Natural killer cell (primary cell): ENCODE data around the gene AP1S3. TPM values are rescaled to one million over a fixed set of nuclear protein-coding genes. Genes with fewer than 3 reads are reported as not detected.
"Not testable (repeated sequence)": the region's sequence is repeated elsewhere in the genome, so short reads cannot be mapped to it uniquely, and the experiment has no call there.

Source experiments
- ATAC-seq, 3 donors: fragments of 150-1000 bp in 2 of 3; fragments of 200-7000 bp in 1 of 3; cut with Tn5 transposase; 1 replicate in 1 of 3; 2 replicates in 2 of 3; pipeline ENCODE4 v1.10.0; 2021; ENCODE audit warnings: mild to moderate bottlenecking in 2 of 3, moderate library complexity in 2 of 3
- DNase-seq, 2 donors: peaks; one replicate each; pipeline versions ENCODE4 v3.0.0 to v3.0.0-alpha.2; 2013 to 2021; ENCODE audit warnings: mixed read lengths in 1 of 2
- H3K27ac ChIP-seq: one replicate; pipeline ENCODE4 v1.5.1; 2013; ENCODE audit warnings: mild to moderate bottlenecking, low read length
- H3K27me3 ChIP-seq: one replicate; pipeline ENCODE4 v1.6.1; 2013; ENCODE audit warnings: low read length; ENCODE audit not compliant: control insufficient read depth, insufficient read depth
- H3K36me3 ChIP-seq: one replicate; pipeline ENCODE4 v1.6.1; 2013; ENCODE audit warnings: low read length; ENCODE audit not compliant: control insufficient read depth, insufficient read depth
- H3K4me1 ChIP-seq: one replicate; pipeline ENCODE4 v1.6.1; 2013; ENCODE audit warnings: low read length; ENCODE audit not compliant: control insufficient read depth, insufficient read depth
- H3K4me3 ChIP-seq: one replicate; pipeline ENCODE4 v1.5.1; 2013; ENCODE audit warnings: low read length
- H3K9me3 ChIP-seq: one replicate; pipeline ENCODE4 v1.6.1; 2013; ENCODE audit warnings: low read length; ENCODE audit not compliant: control insufficient read depth, insufficient read depth
- H3K27ac Mint-ChIP-seq, 2 donors: one replicate each; pipeline ENCODE4 v1.8.0; 2022; ENCODE audit warnings: mild to moderate bottlenecking in 2 of 2, mixed read lengths in 2 of 2, moderate library complexity in 1 of 2
- H3K27me3 Mint-ChIP-seq, 2 donors: one replicate each; pipeline ENCODE4 v1.8.0; 2022; ENCODE audit warnings: low read depth in 2 of 2, mixed read lengths in 2 of 2
- H3K36me3 Mint-ChIP-seq: one replicate; pipeline ENCODE4 v1.8.0; 2022; ENCODE audit warnings: mixed read lengths
- H3K4me1 Mint-ChIP-seq, 2 donors: one replicate each; pipeline ENCODE4 v1.8.0; 2022; ENCODE audit warnings: mixed read lengths in 2 of 2
- H3K4me3 Mint-ChIP-seq: one replicate; pipeline ENCODE4 v1.8.0; 2022; ENCODE audit warnings: mild to moderate bottlenecking, moderate library complexity, mixed read lengths
- H3K9me3 Mint-ChIP-seq, 2 donors: one replicate each; pipeline ENCODE4 v1.8.0; 2022; ENCODE audit warnings: mixed read lengths in 2 of 2
- WGBS: methylation state at CpG from one replicate; pipeline ENCODE4 v1.1.7; 2013; ENCODE audit warnings: missing lambda C conversion rate; ENCODE audit not compliant: insufficient coverage; 5-methylcytosine and 5-hydroxymethylcytosine counted together
- intact Hi-C: fragments of 100-400 bp; cut with micrococcal nuclease; formaldehyde crosslinking; loops from one replicate; pipeline ENCODE4 v1.14.2; 2022
- total RNA-seq, 4 donors: library from RNA; stranded (reverse); fragments of 120-200 nt in 1 of 4; gene quantifications; one replicate each; pipeline versions ENCODE4 v1.2.3 to v1.2.4, GENCODE V29; 2013 to 2022
- TF ChIP-seq, protein P1 (sequence below): fragments of 200-600 bp; IDR thresholded peaks from one replicate; pipeline ENCODE4 v1.8.0; 2022; ENCODE audit warnings: antibody characterized with exemption

Gene AP1S3
- total RNA-seq, 3 donors from 2014 or later (not counting 1 experiment from before 2014, with no cell fraction given): 4.5 to 5.2 (median 5.0) TPM

DNA sequence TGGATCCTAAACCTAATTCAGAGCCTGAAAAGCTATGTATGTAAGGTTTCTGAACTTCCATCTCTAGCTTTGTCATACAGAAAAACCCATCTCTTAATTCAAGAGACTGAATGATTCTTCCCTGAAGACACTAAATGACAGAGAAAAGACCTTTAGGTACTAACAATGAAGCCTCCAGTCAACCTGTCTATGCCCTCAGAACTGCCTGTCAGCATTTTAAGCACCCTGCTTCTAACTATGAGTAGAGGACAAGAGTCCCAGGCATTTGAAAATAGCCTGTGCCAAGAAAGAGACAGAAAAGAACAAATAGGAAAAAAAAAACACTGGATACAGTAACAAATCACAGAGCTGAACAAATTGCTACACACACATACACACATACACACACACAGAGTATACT, 48.6 kb downstream of the AP1S3 start:
- Mint-ChIP-seq H3K4me3 (no peak overlapping the region), H3K4me1 (peaks cover 6 to 12% of the 10 kb centered on the region in 2 donors), H3K27ac (no peak overlapping the region), H3K36me3 (no peaks in the 10 kb centered on the region), H3K27me3 (no peaks in the 10 kb centered on the region), H3K9me3 (no peaks in the 10 kb centered on the region)
- DNase-seq (no peak), ATAC-seq (no peak)
- Histone ChIP-seq H3K4me1 (no peaks in the 10 kb centered on the region), H3K9me3 (no peaks in the 10 kb centered on the region), H3K27me3 (no peaks in the 10 kb centered on the region), H3K27ac (no peak overlapping the region), H3K36me3 (no peaks in the 10 kb centered on the region), H3K4me3 (no peak overlapping the region)
- TF ChIP-seq, protein P1, sequence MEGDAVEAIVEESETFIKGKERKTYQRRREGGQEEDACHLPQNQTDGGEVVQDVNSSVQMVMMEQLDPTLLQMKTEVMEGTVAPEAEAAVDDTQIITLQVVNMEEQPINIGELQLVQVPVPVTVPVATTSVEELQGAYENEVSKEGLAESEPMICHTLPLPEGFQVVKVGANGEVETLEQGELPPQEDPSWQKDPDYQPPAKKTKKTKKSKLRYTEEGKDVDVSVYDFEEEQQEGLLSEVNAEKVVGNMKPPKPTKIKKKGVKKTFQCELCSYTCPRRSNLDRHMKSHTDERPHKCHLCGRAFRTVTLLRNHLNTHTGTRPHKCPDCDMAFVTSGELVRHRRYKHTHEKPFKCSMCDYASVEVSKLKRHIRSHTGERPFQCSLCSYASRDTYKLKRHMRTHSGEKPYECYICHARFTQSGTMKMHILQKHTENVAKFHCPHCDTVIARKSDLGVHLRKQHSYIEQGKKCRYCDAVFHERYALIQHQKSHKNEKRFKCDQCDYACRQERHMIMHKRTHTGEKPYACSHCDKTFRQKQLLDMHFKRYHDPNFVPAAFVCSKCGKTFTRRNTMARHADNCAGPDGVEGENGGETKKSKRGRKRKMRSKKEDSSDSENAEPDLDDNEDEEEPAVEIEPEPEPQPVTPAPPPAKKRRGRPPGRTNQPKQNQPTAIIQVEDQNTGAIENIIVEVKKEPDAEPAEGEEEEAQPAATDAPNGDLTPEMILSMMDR: no peak
- intact Hi-C loops: no loop called here

DNA sequence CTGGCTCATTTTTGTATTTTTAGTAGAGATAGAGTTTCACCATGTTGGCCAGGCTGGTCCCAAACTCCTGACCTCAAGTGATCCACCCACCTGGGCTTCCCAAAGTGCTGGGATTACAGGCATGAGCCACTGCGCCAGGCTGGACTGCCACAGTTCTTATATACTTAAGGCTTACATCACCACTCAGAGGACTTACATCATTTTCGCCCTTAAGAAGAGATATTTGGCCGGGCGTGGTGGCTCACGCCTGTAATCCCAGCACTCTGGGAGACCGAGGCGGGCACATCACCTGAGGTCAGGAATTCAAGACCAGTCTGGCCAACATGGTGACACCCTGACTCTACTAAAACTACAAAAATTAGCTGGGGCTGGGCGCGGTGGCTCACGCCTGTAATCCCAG, 49.3 kb downstream of the AP1S3 start:
- H3K4me3 ChIP-seq, H3K27ac Mint-ChIP-seq, H3K27me3 ChIP-seq, ATAC-seq, H3K36me3 Mint-ChIP-seq, H3K4me3 Mint-ChIP-seq, H3K36me3 ChIP-seq, H3K4me1 ChIP-seq, DNase-seq, H3K27ac ChIP-seq, H3K9me3 ChIP-seq, intact Hi-C loops, H3K27me3 Mint-ChIP-seq, H3K9me3 Mint-ChIP-seq: not testable (repeated sequence)
- 95% methylated on average over 7 of the region's 10 CpGs for WGBS
- peaks cover 6 to 12% of the 10 kb centered on the region in 2 donors for H3K4me1 Mint-ChIP-seq

DNA sequence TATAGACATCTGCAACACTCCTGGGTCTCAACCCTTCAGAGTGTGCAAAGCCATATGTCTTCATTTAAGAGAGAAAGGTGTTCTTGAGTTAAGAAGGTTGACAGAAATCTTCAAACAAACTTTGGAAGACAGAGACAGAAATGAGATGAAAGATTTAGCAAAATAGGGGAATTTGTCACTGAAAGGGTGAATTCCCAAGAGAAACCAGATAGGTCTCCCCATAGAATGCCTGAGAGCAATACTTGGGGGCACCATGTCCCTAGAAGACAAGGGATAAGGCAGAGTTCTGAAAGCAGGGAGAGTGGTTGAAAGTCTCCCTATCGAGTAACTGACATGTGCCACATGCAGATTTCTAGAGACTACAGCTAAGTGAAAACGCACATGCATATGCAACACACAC, 50.0 kb downstream of the AP1S3 start:
- ATAC-seq: no peak
- H3K4me1 ChIP-seq: no peaks in the 10 kb centered on the region
- no peaks in the 10 kb centered on the region for H3K9me3 Mint-ChIP-seq

GRCh38 chr2:223786943-223787342, 50.4 kb downstream of the AP1S3 start:
- TF ChIP-seq, protein P1: no peak
- intact Hi-C loops: no loop called here
- DNase-seq (no peak), ATAC-seq (no peak)
- Histone ChIP-seq H3K4me1 (no peaks in the 10 kb centered on the region), H3K27me3 (no peaks in the 10 kb centered on the region), H3K36me3 (no peaks in the 10 kb centered on the region), H3K27ac (no peak overlapping the region), H3K9me3 (no peaks in the 10 kb centered on the region), H3K4me3 (no peak overlapping the region)
- no peaks in the 10 kb centered on the region for H3K27me3 Mint-ChIP-seq
- no peak overlapping the region for H3K4me3 Mint-ChIP-seq
- peaks cover 6 to 12% of the 10 kb centered on the region in 2 donors for H3K4me1 Mint-ChIP-seq
- no peaks in the 10 kb centered on the region for H3K9me3 Mint-ChIP-seq
- no peak overlapping the region for H3K27ac Mint-ChIP-seq
- 65% methylated on average over 3 of the region's 4 CpGs for WGBS
- no peaks in the 10 kb centered on the region for H3K36me3 Mint-ChIP-seq

More for the DNA sequence above, 50.0 kb downstream of the AP1S3 start:
- WGBS: 97% methylated on average over 2 of the region's 2 CpGs
- H3K27me3 Mint-ChIP-seq: no peaks in the 10 kb centered on the region
- H3K27ac ChIP-seq: no peak overlapping the region
- no peak overlapping the region for H3K4me3 ChIP-seq
- H3K9me3 ChIP-seq: no peaks in the 10 kb centered on the region
- intact Hi-C loops: no loop called here
- no peak overlapping the region for H3K4me3 Mint-ChIP-seq
- no peak for DNase-seq
- TF ChIP-seq, protein P1: no peak
- H3K36me3 Mint-ChIP-seq: no peaks in the 10 kb centered on the region
- peaks cover 6 to 12% of the 10 kb centered on the region in 2 donors for H3K4me1 Mint-ChIP-seq
- no peaks in the 10 kb centered on the region for H3K27me3 ChIP-seq
- no peak overlapping the region for H3K27ac Mint-ChIP-seq
- no peaks in the 10 kb centered on the region for H3K36me3 ChIP-seq
